HG03520 (cell line): ENCODE measurements around the gene CACNA1B.
"Not testable (repeated sequence)": the region's sequence is repeated elsewhere in the genome, so short reads cannot be mapped to it uniquely, and the experiment has no call there.

Experiments
- ATAC-seq: cut with Tn5 transposase; IDR thresholded peaks from one replicate; pipeline ENCODE4 v1.9.1; 2021; ENCODE audit warnings: mild to moderate bottlenecking, moderate library complexity; ENCODE audit not compliant: unreplicated experiment

The CACNA1B gene

GRCh38 chr9:138111607-138112006, 234.0 kb downstream of the CACNA1B start:
- ATAC-seq, result no peak

- ATAC-seq, result no peak
These were observed 234.6 kb downstream of the CACNA1B start for GRCh38 chr9:138112090-138112748.

- ATAC-seq, result no peak
These were observed 235.4 kb downstream of the CACNA1B start for GRCh38 chr9:138112791-138113600.

GRCh38 chr9:138113701-138114325, 236.2 kb downstream of the CACNA1B start:
- ATAC-seq, result not testable (repeated sequence)

- ATAC-seq, result no peak
These were observed 237.1 kb downstream of the CACNA1B start for GRCh38 chr9:138114501-138115245.

GRCh38 chr9:138115506-138115905, 237.9 kb downstream of the CACNA1B start:
- ATAC-seq, result no peak

GRCh38 chr9:138116521-138116920, 238.9 kb downstream of the CACNA1B start:
- ATAC-seq, result no peak

- ATAC-seq, result no peak
These were observed 239.6 kb downstream of the CACNA1B start for GRCh38 chr9:138117101-138117750.

GRCh38 chr9:138117836-138118235, 240.3 kb downstream of the CACNA1B start:
- ATAC-seq, result no peak

GRCh38 chr9:138118601-138119071, 241.1 kb downstream of the CACNA1B start:
- ATAC-seq, result no peak

- ATAC-seq, result no peak
These were observed 241.8 kb downstream of the CACNA1B start for GRCh38 chr9:138119202-138120027.

GRCh38 chr9:138120072-138120471, 242.5 kb downstream of the CACNA1B start:
- ATAC-seq, result no peak

- ATAC-seq, result no peak
These were observed 243.2 kb downstream of the CACNA1B start for GRCh38 chr9:138120511-138121437.

- ATAC-seq, result no peak
These were observed 244.0 kb downstream of the CACNA1B start for GRCh38 chr9:138121438-138122050.

- no peak for ATAC-seq
These were observed 244.6 kb downstream of the CACNA1B start for GRCh38 chr9:138122201-138122600.

- ATAC-seq, result no peak
These were observed 245.1 kb downstream of the CACNA1B start for GRCh38 chr9:138122676-138123075.

- no peak for ATAC-seq
These were observed 245.5 kb downstream of the CACNA1B start for GRCh38 chr9:138123086-138123485.
